NCI-H524 treated with DMSO at 0.1 percent for 48 hours (cell line): ENCODE measurements around the gene ADAMTS8.

Experiments
- DNase-seq: peaks from one replicate; lab custom pipeline; 2025; lab: John Stamatoyannopoulos, UW

ADAMTS8 gene

DNA sequence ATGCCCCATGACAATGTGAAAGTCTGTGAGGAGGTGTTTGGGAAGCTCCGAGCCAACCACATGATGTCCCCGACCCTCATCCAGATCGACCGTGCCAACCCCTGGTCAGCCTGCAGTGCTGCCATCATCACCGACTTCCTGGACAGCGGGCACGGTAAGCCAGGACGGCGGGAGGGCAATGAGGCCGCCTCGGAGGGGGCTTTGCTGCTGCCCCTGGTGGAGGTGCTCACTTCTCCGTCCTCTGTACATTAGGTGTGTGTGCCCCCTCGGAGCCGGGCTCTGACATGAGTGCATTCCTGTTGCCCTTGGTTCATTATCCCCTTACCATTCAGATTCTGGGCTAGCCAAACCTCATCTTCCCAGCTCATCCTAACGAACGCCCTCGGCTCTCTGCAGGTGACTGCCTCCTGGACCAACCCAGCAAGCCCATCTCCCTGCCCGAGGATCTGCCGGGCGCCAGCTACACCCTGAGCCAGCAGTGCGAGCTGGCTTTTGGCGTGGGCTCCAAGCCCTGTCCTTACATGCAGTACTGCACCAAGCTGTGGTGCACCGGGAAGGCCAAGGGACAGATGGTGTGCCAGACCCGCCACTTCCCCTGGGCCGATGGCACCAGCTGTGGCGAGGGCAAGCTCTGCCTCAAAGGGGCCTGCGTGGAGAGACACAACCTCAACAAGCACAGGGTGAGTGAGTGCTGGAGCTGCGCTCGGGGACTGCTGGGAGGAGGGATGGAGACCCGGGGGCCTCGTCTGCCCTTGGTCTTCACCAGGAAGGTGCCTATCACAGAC is 33.9 kb upstream of the ADAMTS8 start:
- peak; percentile 11 for DNase-seq

DNA sequence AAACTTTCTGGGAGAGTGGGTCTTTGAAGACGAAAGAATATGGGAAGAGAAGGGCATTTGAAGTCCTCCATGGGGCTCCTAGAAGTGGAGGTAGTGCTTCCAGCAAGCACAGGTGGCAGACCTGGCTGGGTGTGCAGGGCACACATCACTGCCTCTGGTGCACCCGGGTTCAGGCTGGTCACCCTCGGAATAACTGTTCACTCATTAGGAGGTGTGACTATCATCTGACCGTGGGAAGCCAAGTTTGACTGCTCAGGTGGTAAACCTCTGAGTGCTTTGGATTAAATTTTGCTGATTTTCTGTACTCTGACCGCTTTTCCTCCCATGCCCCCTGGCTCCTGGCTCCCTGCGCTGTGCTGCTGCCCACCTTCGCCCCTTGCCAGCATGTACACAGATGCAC is 31.1 kb upstream of the ADAMTS8 start:
- no peak for DNase-seq

DNA sequence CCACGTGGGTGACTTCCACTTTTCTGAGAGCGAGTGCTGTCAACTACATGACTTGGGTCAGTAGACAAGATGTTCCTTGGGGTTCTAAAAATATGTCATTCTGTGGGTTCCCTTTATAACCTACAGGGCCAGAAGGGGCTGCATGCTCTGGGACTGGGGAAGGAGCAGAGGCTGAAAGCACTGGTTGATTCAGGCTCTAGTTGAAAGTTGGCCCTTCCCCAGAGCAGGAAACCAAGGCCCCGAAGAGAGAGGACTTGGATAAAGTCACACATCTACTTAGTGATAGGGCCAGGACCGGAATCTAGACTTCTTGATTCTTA is 30.0 kb upstream of the ADAMTS8 start:
- DNase-seq: no peak

DNA sequence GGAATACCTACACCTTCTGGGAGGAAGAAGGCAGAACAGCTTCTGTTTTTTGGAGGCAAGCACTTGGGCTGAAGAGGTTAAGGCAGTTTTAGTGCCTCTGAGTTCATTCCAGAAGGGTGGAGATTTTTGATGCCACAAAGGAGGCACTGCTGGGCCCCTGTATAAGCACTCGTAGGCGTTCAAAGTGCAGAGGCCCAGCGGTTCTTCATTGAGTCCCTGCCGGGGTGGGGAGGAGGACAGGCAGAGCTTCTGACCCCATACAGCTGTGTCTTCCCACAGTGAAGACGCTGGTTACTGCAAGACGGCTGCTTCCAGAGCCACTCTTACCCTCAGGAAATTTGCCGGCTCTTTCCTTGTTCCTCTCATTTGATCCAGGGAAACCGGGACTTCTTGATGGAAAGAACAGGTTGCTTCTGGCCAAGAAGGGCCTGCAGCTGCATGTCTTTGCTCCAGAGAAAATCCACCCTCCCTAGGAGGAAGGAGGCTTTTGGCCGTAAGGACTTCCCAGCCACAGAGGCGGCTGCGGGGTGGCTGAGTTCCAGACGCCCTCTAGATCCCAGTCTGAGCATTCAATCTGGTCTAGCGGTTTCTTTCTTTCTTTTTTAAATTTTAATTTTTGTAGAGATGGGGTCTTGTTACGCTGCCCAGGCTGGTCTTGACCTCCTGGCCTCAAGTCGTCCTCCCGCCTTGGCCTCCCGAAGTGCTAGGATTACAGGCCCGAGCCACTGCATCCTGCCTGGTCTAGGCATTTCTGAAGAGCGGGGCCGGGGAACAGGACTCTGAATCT is 29.4 kb upstream of the ADAMTS8 start:
- no peak for DNase-seq

DNA sequence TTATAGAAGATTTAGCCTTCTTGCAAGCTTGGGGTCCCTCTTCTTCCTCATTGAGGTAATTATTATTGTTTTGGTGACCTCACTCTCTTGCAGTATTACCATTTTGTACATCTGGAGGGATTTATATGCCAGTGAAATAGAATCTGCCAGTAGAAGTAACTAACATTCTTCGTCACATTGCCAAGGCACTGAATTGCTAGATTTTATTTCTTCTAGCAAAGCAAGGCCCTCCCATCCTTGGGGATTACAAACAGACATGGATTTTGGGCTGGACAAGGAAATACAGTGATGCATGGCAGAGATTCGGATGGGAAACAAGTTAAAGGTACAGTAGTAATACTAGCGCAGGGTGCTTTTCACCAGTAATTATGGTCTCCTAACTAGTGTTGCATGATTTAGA is 27.9 kb upstream of the ADAMTS8 start:
- no peak for DNase-seq

DNA sequence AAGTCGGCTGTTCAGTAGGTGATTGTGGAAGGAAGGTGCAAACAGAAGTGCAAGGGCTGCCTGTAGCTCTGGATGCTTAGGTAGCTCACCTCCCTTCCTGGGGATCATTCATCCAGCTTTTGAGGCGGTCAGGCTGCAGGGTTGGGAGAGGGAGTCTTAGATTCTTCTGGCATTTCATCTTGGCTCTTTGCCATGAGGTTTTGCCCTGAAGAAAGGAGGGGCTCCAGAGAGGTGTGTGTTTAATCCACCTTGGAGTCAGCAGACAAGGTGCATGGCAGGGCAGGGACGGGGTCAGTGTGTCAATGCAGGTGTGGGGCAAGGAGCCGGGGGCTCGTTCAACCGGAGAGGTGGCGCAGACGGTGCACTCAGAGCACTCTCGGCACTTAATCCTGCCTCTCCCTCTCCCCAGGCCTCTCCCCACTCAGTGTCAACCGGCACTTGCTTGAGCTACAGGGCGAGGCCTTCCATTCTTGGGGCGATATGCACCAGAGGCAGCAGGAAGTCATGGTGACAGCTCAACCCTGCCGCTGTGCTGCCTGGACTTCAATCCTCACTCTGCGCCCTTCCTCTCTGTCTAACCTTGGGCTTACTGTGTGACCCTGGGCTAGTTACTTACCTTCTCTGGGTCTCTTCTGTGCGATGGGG is 27.2 kb upstream of the ADAMTS8 start:
- no peak for DNase-seq

DNA sequence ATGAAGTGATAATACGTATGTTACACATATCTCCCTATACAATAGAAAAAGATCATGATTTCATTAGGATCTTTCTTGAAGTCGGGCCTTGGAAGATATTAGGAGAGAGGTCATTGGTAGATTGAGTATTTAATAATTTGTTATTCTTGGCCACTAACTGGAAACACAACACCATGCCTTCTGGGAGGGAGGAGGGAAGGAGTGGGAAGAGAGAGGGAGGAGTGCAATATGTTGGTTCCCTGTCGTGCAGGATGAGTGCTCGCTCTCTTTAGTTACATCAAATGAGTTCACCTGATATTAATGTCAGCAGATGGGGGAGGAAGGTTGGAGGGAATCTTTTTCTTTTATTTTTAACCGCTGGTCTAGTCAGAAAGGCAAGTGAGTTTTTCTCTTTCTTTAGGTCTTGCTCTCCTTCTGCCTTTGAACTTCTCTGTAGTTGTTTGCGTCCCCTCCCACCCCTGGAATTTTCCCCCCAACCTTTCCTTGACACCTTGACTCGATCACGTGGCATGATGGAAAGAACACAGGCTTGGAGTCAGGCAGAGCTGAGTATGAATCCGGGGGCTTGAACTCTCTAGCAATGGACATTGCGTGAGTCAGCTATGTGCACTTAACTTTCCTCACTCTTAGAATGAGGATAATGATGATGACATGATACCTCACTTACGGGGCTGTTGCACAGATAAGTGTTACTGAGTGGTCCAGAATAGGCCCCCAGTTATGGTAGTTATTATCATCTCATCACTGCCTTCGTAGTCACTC is 26.3 kb upstream of the ADAMTS8 start:
- no peak for DNase-seq

DNA sequence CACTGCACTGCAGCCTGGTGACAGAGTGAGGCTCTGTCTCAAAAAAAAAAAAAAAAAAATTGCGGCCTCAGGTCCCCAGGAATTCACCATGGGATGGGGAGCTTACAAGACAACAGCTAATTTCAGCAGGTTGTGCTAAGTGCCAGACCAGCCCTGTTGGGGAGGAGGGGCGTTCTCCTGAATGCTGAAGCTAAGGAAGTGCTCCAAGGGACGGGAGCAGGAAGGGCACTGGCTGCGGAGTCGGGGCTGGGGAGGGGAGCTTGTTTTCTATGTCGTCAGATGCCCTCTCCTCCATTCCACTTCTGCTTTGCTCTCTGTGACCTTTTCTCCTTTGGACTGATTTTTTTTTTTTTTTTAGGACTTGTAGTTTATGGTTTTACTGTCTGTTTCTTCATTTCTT is 24.5 kb upstream of the ADAMTS8 start:
- no peak for DNase-seq

DNA sequence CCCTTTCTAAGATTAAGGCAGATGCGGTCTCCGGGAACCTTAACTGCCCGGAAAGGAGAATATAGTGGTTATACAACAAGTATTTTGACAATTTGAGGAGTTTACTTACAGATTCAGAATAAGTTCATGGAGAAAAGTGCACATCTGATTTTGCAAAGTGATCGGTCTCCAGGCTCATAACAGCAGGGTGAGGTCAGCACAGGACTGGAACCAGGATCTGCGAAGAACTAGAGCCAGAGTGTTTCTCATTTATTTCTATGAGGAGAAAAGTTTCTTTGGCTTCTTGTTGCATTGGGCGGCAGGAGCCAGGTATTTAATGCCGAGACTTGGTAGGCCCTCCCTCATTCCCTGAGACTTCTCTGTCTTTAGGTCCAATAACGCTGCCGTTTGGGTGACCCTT is 23.8 kb upstream of the ADAMTS8 start:
- no peak for DNase-seq

DNA sequence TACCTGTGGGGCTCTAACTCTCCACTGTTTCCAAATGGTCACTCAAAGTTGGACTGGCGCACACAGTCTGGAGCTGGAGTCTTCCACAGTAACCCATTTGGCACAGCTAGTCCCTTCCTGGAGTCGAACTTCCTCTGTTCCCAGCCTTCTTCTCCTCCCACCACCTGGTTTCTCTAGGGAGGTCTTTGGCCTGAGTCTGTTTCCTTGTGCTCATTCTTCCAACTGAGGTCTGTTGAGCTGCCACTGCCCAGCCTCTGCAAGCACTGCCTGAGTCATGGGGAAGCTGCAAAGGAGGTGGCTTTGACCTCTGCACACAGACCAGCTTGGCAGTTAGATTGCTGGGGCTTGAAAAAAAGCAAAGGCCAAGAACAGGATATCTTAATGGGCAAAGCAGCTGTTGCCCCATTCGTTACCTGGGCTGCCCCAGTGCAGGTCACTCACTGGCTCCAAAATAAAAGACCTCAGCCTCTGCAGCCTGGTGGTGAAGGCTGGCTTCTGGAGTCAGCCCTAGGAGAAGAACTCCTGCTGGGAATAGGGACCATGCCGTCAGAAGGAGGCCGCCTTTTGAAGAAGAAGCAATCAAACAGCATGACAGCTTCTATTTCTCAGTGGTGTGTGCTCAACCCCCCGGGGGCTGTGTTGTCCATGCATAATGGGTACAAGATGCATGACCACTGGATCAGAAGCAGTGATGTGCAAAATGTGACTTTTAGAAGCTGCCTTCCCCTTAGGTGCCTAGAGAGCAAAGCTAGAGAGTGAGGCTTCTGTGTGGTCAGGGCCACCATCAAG is 23.0 kb upstream of the ADAMTS8 start:
- no peak for DNase-seq

DNA sequence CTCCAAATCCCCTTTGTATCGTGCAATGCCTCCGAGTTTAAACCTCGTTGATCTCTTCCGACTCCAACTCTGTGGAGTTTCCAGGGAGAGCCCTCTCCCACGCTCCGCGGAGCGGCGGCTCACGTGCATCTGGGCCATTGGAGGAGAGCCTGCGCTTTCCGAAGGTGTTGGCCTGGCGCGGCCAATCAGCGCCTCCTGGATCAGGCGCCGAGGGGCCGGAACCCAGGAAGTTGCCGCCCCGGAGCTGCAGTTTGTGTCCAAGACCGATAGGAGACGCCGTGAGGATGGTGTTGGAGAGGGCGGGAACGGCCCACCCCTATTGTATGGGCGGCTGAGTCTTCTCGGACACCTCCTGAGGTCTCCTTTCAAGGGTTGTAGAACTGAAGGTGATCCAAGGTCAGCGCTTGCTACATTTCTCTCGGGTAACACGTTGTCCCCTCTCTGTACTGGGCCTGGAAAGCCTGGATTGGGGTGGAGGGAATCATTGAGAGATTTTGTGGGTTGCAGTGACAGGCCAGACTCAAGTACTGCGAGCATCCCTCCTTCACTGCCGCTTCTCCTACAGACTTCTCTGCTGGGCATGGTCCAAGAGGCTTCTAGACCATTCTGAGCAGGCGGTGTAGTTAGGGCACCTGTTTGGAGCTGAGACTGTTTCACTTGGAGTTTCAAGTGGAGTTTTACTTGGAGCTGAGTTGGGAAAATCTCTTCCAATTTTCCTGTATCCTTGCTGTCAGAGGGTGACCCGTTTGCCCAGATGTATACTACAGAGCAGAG is 21.8 kb upstream of the ADAMTS8 start:
- peak; percentile 25 for DNase-seq

DNA sequence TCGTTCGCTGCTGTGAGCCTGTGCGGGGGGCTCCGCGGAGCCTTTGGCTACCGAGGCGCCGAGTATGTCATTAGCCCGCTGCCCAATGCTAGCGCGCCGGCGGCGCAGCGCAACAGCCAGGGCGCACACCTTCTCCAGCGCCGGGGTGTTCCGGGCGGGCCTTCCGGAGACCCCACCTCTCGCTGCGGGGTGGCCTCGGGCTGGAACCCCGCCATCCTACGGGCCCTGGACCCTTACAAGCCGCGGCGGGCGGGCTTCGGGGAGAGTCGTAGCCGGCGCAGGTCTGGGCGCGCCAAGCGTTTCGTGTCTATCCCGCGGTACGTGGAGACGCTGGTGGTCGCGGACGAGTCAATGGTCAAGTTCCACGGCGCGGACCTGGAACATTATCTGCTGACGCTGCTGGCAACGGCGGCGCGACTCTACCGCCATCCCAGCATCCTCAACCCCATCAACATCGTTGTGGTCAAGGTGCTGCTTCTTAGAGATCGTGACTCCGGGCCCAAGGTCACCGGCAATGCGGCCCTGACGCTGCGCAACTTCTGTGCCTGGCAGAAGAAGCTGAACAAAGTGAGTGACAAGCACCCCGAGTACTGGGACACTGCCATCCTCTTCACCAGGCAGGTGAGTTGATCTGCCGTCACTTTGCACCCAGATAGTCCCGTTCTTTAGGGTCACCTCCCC is 21.0 kb upstream of the ADAMTS8 start:
- DNase-seq: no peak

DNA sequence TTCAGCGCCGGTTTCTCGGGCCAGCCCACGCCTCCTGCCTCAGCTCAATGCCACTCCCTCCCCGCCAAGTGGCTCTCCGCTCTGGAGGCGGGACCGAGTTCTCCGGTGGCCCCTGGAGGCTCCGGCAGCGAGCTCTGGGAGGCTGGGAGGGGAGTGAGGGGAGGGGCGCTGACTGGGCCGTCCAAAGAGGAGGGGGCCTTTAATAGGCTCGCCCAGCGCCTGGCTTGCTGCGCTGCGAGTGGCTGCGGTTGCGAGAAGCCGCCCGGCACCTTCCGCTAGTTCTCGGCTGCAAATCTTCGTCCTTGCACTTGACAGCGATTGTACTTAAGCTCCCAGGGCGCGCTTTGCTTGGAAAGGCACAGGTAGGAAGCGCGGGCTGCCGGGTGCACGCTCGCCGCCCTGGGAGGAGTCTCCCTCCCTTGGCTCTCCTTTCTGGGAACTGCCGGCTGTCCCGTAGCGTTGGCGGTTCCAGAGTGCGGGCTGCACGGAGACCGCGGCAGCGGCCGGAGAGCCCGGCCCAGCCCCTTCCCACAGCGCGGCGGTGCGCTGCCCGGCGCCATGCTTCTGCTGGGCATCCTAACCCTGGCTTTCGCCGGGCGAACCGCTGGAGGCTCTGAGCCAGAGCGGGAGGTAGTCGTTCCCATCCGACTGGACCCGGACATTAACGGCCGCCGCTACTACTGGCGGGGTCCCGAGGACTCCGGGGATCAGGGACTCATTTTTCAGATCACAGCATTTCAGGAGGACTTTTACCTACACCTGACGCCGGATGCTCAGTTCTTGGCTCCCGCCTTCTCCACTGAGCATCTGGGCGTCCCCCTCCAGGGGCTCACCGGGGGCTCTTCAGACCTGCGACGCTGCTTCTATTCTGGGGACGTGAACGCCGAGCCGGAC is 20.3 kb upstream of the ADAMTS8 start, which contains the start of gene ADAMTS15:
Gene ADAMTS15 (plus strand): TSS at position 230 of the 894 bp plus-strand sequence. CDS start 329 bp downstream, at position 559.
- DNase-seq: peak; percentile 37

DNA sequence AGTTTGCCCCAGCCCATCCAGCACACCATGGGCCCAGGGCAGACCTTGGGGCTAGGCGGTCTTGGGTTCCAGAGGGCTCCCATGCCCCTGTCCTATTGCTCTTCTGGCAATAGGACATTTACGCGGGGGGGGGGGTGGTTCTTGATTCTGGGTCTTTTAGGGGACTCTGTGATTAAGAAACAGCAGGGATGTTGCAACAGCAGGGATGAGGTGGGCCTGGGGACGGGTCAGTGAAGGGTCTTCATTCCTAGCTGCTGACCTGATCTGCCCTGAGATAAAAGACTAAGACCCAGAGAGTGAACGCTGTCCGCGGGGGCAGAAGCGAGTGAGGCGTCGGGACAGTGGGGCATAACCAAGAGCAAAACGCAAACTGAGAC is 19.6 kb upstream of the ADAMTS8 start:
- DNase-seq: no peak

DNA sequence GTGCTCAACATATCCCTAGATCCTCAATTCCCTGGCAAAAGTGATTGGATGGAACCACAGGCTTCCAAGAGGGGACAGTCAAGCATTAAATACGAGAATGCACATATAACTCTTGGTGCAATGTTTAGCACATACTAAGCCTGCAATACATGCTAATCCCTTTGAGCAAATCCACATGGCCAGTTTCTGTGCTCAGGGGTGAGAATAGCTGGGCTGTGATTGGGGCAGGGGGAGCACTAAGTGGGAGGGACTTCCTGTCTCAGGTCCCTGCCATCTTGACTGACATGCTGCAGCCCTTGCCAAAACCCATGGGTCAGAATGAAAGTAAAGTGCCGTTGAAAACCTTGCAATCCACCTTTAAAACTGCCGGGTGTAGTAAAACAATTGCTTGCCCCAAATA is 17.4 kb upstream of the ADAMTS8 start:
- DNase-seq: no peak

DNA sequence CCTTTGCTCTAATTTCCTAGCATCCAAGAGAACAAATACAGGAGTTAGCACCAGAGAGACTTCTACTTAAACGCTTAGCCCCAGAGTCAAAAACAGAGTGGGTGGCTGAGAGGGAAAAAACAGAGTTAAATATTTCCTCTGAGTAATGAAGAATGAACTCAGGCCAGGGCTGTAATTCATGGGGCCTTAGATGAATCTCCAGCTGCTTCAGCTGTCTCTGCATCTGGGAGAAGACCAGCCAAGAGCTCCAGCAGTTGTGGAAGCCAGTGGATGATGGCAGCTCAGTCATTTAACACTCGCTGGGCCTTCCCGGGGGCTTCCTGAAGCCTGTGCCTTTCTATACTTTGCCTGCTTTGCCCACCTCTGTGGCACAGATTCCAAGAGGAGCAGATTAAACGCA is 14.3 kb upstream of the ADAMTS8 start:
- no peak for DNase-seq

DNA sequence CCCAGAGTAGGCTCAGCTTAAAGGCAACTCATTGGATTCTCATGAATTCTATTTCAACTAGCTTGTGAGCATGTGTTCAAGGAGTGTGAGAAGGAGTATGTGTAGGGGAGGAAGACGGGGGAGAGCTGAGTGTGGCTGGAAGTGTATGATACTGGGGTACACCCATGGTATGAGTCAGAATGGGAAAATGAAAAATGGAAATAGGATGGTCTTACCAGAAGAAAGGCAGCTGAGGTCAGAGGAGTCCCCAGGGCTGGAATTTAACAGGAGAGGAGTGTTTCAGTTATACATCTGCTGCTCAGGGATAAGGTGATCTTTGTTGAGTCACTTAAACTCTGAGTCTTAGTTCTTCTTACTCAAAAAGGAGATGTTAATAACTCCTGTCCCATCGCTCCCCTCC is 13.3 kb upstream of the ADAMTS8 start:
- no peak for DNase-seq

DNA sequence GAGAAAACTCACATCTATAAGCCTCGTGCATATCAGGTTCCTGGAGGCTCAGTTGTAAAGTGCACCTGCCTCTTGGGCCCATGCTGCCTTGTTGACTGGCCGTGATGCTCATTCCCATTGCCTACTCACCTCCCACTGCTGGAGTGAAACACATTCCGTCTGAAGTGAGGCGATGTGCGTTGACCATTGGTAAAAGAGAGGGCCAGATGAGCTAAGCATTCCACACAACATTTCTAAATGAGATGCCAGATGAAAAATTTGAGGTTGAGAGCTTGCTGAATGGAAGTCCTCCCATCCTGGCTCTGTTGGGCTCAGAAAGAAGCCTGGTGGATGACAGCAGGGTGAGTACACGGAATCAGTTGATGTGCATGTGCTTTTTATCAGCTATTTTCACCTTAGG is 11.5 kb upstream of the ADAMTS8 start:
- no peak for DNase-seq

DNA sequence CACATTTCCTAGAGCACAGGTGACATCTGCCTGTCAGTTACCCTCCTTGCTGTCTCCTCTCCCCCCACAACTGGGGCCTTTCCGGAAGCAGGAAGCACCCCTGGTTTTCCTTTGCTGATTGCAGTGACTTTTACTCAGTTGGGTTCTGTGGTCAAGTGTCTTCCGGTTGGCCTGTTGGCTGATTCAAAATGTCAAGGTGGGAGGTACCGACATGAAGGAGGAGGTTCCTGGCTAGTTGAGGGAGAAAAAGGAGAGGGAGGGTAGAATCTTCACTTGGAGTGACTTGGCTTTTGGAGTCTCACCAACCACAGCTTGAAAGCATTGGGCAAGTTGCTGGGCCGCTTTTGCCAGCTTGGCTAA is 10.7 kb upstream of the ADAMTS8 start:
- no peak for DNase-seq
